ENCODE results near the gene PSD2. TPM values are rescaled to one million over a fixed set of nuclear protein-coding genes. Genes with fewer than 3 reads are reported as not detected.

Gene PSD2
- total RNA-seq, 3 donors from 2014 or later (not counting 1 experiment from before 2014, with no cell fraction given): 1.3 to 2.5 (median 1.3) TPM

- no peak overlapping the region for H3K4me3 ChIP-seq (ENCODE audit: low read length)
- Mint-ChIP-seq H3K27ac (no peak overlapping the region), H3K4me3 (no peak overlapping the region), H3K9me3 (no peaks in the 10 kb centered on the region), H3K4me1 (no peaks in the 10 kb centered on the region), H3K36me3 (no peaks in the 10 kb centered on the region), H3K27me3 (ENCODE audit: low read depth in 2 of 2) (peaks cover 3 to 8% of the 10 kb centered on the region in 2 donors)
- H3K9me3 ChIP-seq (ENCODE audit: control insufficient read depth, insufficient read depth, low read length): no peaks in the 10 kb centered on the region
- 86% methylated on average over 11 of the region's 12 CpGs for WGBS (ENCODE audit: insufficient coverage)
- TF ChIP-seq, protein P1, sequence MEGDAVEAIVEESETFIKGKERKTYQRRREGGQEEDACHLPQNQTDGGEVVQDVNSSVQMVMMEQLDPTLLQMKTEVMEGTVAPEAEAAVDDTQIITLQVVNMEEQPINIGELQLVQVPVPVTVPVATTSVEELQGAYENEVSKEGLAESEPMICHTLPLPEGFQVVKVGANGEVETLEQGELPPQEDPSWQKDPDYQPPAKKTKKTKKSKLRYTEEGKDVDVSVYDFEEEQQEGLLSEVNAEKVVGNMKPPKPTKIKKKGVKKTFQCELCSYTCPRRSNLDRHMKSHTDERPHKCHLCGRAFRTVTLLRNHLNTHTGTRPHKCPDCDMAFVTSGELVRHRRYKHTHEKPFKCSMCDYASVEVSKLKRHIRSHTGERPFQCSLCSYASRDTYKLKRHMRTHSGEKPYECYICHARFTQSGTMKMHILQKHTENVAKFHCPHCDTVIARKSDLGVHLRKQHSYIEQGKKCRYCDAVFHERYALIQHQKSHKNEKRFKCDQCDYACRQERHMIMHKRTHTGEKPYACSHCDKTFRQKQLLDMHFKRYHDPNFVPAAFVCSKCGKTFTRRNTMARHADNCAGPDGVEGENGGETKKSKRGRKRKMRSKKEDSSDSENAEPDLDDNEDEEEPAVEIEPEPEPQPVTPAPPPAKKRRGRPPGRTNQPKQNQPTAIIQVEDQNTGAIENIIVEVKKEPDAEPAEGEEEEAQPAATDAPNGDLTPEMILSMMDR (IDR thresholded peaks at IDR 0.05): no peak
- H3K27me3 ChIP-seq (ENCODE audit: control insufficient read depth, insufficient read depth, low read length): no peaks in the 10 kb centered on the region
- DNase-seq: no peak
- intact Hi-C loops (cut with micrococcal nuclease): no loop called here
- ATAC-seq: no peak
- no peak overlapping the region for H3K27ac ChIP-seq (ENCODE audit: low read length)
- no peaks in the 10 kb centered on the region for H3K4me1 ChIP-seq (ENCODE audit: control insufficient read depth, insufficient read depth, low read length)
- H3K36me3 ChIP-seq (ENCODE audit: control insufficient read depth, insufficient read depth, low read length): no peaks in the 10 kb centered on the region
Observed at GRCh38 chr5:139838381-139839197, 43.0 kb downstream of the PSD2 start.

GRCh38 chr5:139839232-139839815 lies 43.7 kb downstream of the PSD2 start:
- Mint-ChIP-seq H3K36me3 (no peaks in the 10 kb centered on the region), H3K27me3 (ENCODE audit: low read depth in 2 of 2) (peaks cover 0 to 8% of the 10 kb centered on the region in 2 donors), H3K4me3 (no peak overlapping the region), H3K4me1 (no peaks in the 10 kb centered on the region), H3K9me3 (no peaks in the 10 kb centered on the region), H3K27ac (no peak overlapping the region)
- no peak overlapping the region for H3K4me3 ChIP-seq (ENCODE audit: low read length)
- no peaks in the 10 kb centered on the region for H3K9me3 ChIP-seq (ENCODE audit: control insufficient read depth, insufficient read depth, low read length)
- H3K27me3 ChIP-seq (ENCODE audit: control insufficient read depth, insufficient read depth, low read length): no peaks in the 10 kb centered on the region
- DNase-seq: no peak
- TF ChIP-seq, protein P1 (IDR thresholded peaks at IDR 0.05): no peak
- intact Hi-C loops (cut with micrococcal nuclease): no loop called here
- ATAC-seq: peak in 1 of 3 donors; percentile 19
- no peaks in the 10 kb centered on the region for H3K4me1 ChIP-seq (ENCODE audit: control insufficient read depth, insufficient read depth, low read length)
- no peak overlapping the region for H3K27ac ChIP-seq (ENCODE audit: low read length)
- no peaks in the 10 kb centered on the region for H3K36me3 ChIP-seq (ENCODE audit: control insufficient read depth, insufficient read depth, low read length)
- 92% methylated on average over 16 of the region's 16 CpGs for WGBS (ENCODE audit: insufficient coverage)

GRCh38 chr5:139839918-139840317 lies 44.3 kb downstream of the PSD2 start:
- no peak overlapping the region for H3K4me3 ChIP-seq (ENCODE audit: low read length)
- no peaks in the 10 kb centered on the region for H3K36me3 ChIP-seq (ENCODE audit: control insufficient read depth, insufficient read depth, low read length)
- intact Hi-C loops (cut with micrococcal nuclease): loop anchor here (10.0 kb wide), 2 partner anchors 205 to 545 kb away; partner anchors contain the start of gene MATR3
- H3K36me3 Mint-ChIP-seq: no peaks in the 10 kb centered on the region
- no peaks in the 10 kb centered on the region for H3K9me3 Mint-ChIP-seq
- H3K27me3 ChIP-seq (ENCODE audit: control insufficient read depth, insufficient read depth, low read length): no peaks in the 10 kb centered on the region
- H3K4me3 Mint-ChIP-seq: no peak overlapping the region
- TF ChIP-seq, protein P1 (IDR thresholded peaks at IDR 0.05): no peak
- H3K4me1 Mint-ChIP-seq: peaks cover 0 to 4% of the 10 kb centered on the region in 2 donors
- no peak for ATAC-seq
- WGBS (ENCODE audit: insufficient coverage): 88% methylated on average over 8 of the region's 8 CpGs
- peaks cover 3% of the 10 kb centered on the region for H3K4me1 ChIP-seq (ENCODE audit: control insufficient read depth, insufficient read depth, low read length)
- no peak overlapping the region for H3K27ac Mint-ChIP-seq
- no peak for DNase-seq
- no peak overlapping the region for H3K27ac ChIP-seq (ENCODE audit: low read length)
- H3K27me3 Mint-ChIP-seq (ENCODE audit: low read depth in 2 of 2): peaks cover 0 to 6% of the 10 kb centered on the region in 2 donors
- H3K9me3 ChIP-seq (ENCODE audit: control insufficient read depth, insufficient read depth, low read length): no peaks in the 10 kb centered on the region
